HepG2 (cell line): Measurements from ENCODE around the gene ALOXE3. TPM values are rescaled to one million over a fixed set of nuclear protein-coding genes. Genes with fewer than 3 reads are reported as not detected.
A peak's percentile ranks its signal among the peaks of the same experiment; 100 is the strongest.

Experiments
- ATF3 ChIP-seq: sonication (generic); formaldehyde crosslinking; IDR thresholded peaks from 2 replicates; pipeline ENCODE4 v1.4.0; 2020; ENCODE audit warnings: missing genetic modification reagents
- CERS6 ChIP-seq: sonication (generic); formaldehyde crosslinking; IDR thresholded peaks from 2 replicates; pipeline ENCODE4 v1.5.0; 2020; ENCODE audit warnings: missing genetic modification reagents
- FOSL2 ChIP-seq: sonication (generic); formaldehyde crosslinking; IDR thresholded peaks from 2 replicates; pipeline ENCODE4 v1.4.0; 2020; ENCODE audit warnings: missing genetic modification reagents
- FOXA1 ChIP-seq, 2 experiments: fragments of 450-650 bp in 1 of 2; sonication (generic) in 1 of 2; formaldehyde crosslinking in 1 of 2; IDR thresholded peaks; 2 replicates each; pipeline versions ENCODE4 v1.4.0 to v1.6.1; 2016 to 2020; ENCODE audit warnings: missing genetic modification reagents in 1 of 2
- GABPA ChIP-seq, 2 experiments: IDR thresholded peaks; 2 replicates each; pipeline ENCODE4 v1.6.1; 2011 to 2016; ENCODE audit warnings: low read depth in 2 of 2, low read length in 1 of 2, missing biosample characterization in 1 of 2, missing genetic modification characterization in 1 of 2
- LRRFIP1 ChIP-seq: sonication (generic); formaldehyde crosslinking; conservative IDR thresholded peaks from 2 replicates; pipeline ENCODE4 v1.4.0; 2020; ENCODE audit warnings: missing genetic modification reagents
- MED1 ChIP-seq: sonication (generic); formaldehyde crosslinking; IDR thresholded peaks from 2 replicates; pipeline ENCODE4 v1.4.0; 2020; ENCODE audit warnings: missing genetic modification reagents
- MLX ChIP-seq: IDR thresholded peaks from 2 replicates; pipeline ENCODE4 v1.6.1; 2016
- NFKB2 ChIP-seq: sonication (generic); formaldehyde crosslinking; IDR thresholded peaks from 2 replicates; pipeline ENCODE4 v1.4.0; 2020; ENCODE audit warnings: missing genetic modification reagents, borderline replicate concordance
- NFKBIZ ChIP-seq: IDR thresholded peaks from 2 replicates; pipeline ENCODE4 v1.6.1; 2018; ENCODE audit warnings: missing genetic modification reagents, missing compliant biosample characterization
- NR3C1 ChIP-seq: sonication (generic); formaldehyde crosslinking; IDR thresholded peaks from 2 replicates; pipeline ENCODE4 v1.4.0; 2020; ENCODE audit warnings: missing genetic modification reagents
- RAD51 ChIP-seq: fragments of 450-650 bp; IDR thresholded peaks from 2 replicates; pipeline ENCODE4 v1.6.1; 2016; ENCODE audit warnings: borderline replicate concordance
- SRSF1 ChIP-seq: fragments of 200-400 bp; formaldehyde crosslinking; optimal IDR thresholded peaks from 2 replicates; pipeline ENCODE3; 2017; ENCODE audit warnings: mild to moderate bottlenecking, low read depth, low read length, moderate library complexity
- TCF12 ChIP-seq, 2 experiments: fragments of 450-650 bp in 1 of 2; sonication (generic) in 1 of 2; formaldehyde crosslinking in 1 of 2; IDR thresholded peaks; 2 replicates each; pipeline versions ENCODE4 v1.6.1 to v1.8.0; 2017 to 2022; ENCODE audit warnings: antibody characterized with exemption in 1 of 2, mild to moderate bottlenecking in 1 of 2, missing genetic modification reagents in 1 of 2, moderate library complexity in 1 of 2
- USF2 ChIP-seq, 2 experiments: sonication (generic) in 1 of 2; formaldehyde crosslinking in 1 of 2; IDR thresholded peaks; 2 replicates each; pipeline versions ENCODE4 v1.5.1 to v1.6.1; 2011 to 2020; ENCODE audit warnings: borderline replicate concordance in 1 of 2, low read depth in 1 of 2, low read length in 1 of 2, mild to moderate bottlenecking in 1 of 2, missing genetic modification reagents in 1 of 2, moderate library complexity in 1 of 2
- ZBTB3 ChIP-seq: sonication (generic); formaldehyde crosslinking; IDR thresholded peaks from 2 replicates; pipeline ENCODE4 v1.4.0; 2020; ENCODE audit warnings: low read depth, mild to moderate bottlenecking, moderate library complexity, missing genetic modification reagents, borderline replicate concordance
- ZNF337 ChIP-seq: sonication (generic); formaldehyde crosslinking; IDR thresholded peaks from 2 replicates; pipeline ENCODE4 v1.5.1; 2020; ENCODE audit warnings: missing genetic modification reagents, low read depth, mild to moderate bottlenecking, borderline replicate concordance
- ZNF556 ChIP-seq: sonication (generic); formaldehyde crosslinking; IDR thresholded peaks from 2 replicates; pipeline ENCODE4 v1.4.0; 2020; ENCODE audit warnings: mild to moderate bottlenecking, missing genetic modification reagents, borderline replicate concordance
- ZNF564 ChIP-seq: sonication (generic); formaldehyde crosslinking; IDR thresholded peaks from 2 replicates; pipeline ENCODE4 v1.8.1; 2023; ENCODE audit warnings: mild to moderate bottlenecking, missing genetic modification reagents
- ZNF737 ChIP-seq: sonication (generic); formaldehyde crosslinking; IDR thresholded peaks from 2 replicates; pipeline ENCODE4 v1.5.0; 2020; ENCODE audit warnings: missing genetic modification reagents, mild to moderate bottlenecking, borderline replicate concordance
- ZNF891 ChIP-seq: sonication (generic); formaldehyde crosslinking; IDR thresholded peaks from 2 replicates; pipeline ENCODE4 v1.5.0; 2020; ENCODE audit warnings: mild to moderate bottlenecking, missing genetic modification reagents
- polyA plus RNA-seq, 8 experiments: library from polyadenylated mRNA; depleted of rRNA in 3 of 8; stranded (reverse) in 7 of 8; unstranded in 1 of 8; fragments of >200 nt; fragmentation: Illumina TruSeq in 4 of 8; extraction: Trizol in 4 of 8; gene quantifications; 2 replicates each; pipeline versions ENCODE4 v1.2.1 to v1.2.3, GENCODE V29; 2011 to 2016; ENCODE audit warnings: low read depth in 4 of 8, missing spikeins in 1 of 8, mixed read lengths in 1 of 8; ENCODE audit not compliant: insufficient read depth in 1 of 8
- total RNA-seq, 5 experiments: library from RNA; depleted of rRNA; stranded (reverse); fragments of >200 nt; fragmentation: Illumina TruSeq; extraction: Trizol; gene quantifications; 2 replicates each; pipeline ENCODE4 v1.2.3, GENCODE V29; 2016; ENCODE audit warnings: low read depth in 1 of 5

ALOXE3 gene
- total and polyA plus RNA-seq, 2 of the 13 experiments (the other 11 are each of a cell fraction or from before 2014, with no cell fraction given): 0.07 TPM; not detected in 1

GRCh38 chr17:8117980-8118768 lies at the start of gene ALOXE3 (continued):
- TF ChIP-seq CERS6 (0 out of 2 replicates have a peak, but pooled peaks have one; percentile 67), GABPA (IDR thresholded peaks at IDR 0.05; ENCODE audit: low read depth, low read length) (no peak), GABPA (CRISPR knock-in tag; IDR thresholded peaks at IDR 0.05; ENCODE audit: low read depth) (no peak), FOXA1 (IDR thresholded peaks at IDR 0.05) (no peak), FOXA1 (CRISPR knock-in tag; IDR thresholded peaks at IDR 0.05) (0 out of 2 replicates have a peak, but pooled peaks have one; percentile 2), NFKB2 (CRISPR knock-in tag) (peak; percentile 30; the same call in 1 of the 2 replicates), MLX (CRISPR knock-in tag) (no peak), ZBTB3 (CRISPR knock-in tag) (no peak), ATF3 (CRISPR knock-in tag) (0 out of 2 replicates have a peak, but pooled peaks have one; percentile 7), NR3C1 (CRISPR knock-in tag) (no peak), TCF12 (IDR thresholded peaks at IDR 0.05) (no peak), TCF12 (CRISPR knock-in tag; IDR thresholded peaks at IDR 0.05) (no peak), ZNF556 (0 out of 2 replicates have a peak, but pooled peaks have one; percentile 7), ZNF891 (CRISPR knock-in tag) (0 out of 2 replicates have a peak, but pooled peaks have one; percentile 38), MED1 (CRISPR knock-in tag) (0 out of 2 replicates have a peak, but pooled peaks have one; percentile 8), RAD51 (peak; percentile 20; the same call in 1 of the 2 replicates), USF2 (IDR thresholded peaks at IDR 0.05; ENCODE audit: low read depth, low read length) (peak; percentile 58; the same call in 1 of the 2 replicates), USF2 (CRISPR knock-in tag; IDR thresholded peaks at IDR 0.05; ENCODE audit: borderline replicate concordance) (no peak), SRSF1 (no peak), NFKBIZ (CRISPR knock-in tag) (no peak), ZNF737 (CRISPR knock-in tag) (no peak), ZNF564 (no peak), ZNF337 (CRISPR knock-in tag) (no peak), FOSL2 (CRISPR knock-in tag) (peak; percentile 88), LRRFIP1 (no peak)
